ENCODE measurements around the gene DENND5B. TPM values are rescaled to one million over a fixed set of nuclear protein-coding genes. Genes with fewer than 3 reads are reported as not detected.

DENND5B gene
- total RNA-seq, 4 donors from 2014 or later = 1.6 to 9.7 (median 5.8) TPM

GRCh38 chr12:31368666-31369361 is 222.1 kb downstream of the DENND5B start:
- 55% methylated on average over 8 of the region's 8 CpGs for WGBS
- Histone ChIP-seq H3K27me3 (no peaks in the 10 kb centered on the region), H3K27ac (no peak overlapping the region), H3K36me3 (no peaks in the 10 kb centered on the region), H3K4me1 (peaks cover 18% of the 10 kb centered on the region), H3K4me3 (no peak overlapping the region), H3K9me3 (no peaks in the 10 kb centered on the region)
- DNase-seq (ENCODE audit: low spot score in 2 of 2) = no peak
- no peak for TF ChIP-seq POLR2A (IDR thresholded peaks at IDR 0.05)

GRCh38 chr12:31366104-31366621 is 224.8 kb downstream of the DENND5B start:
- Histone ChIP-seq H3K27me3 (no peaks in the 10 kb centered on the region), H3K4me1 (peaks cover 30% of the 10 kb centered on the region), H3K36me3 (no peaks in the 10 kb centered on the region), H3K27ac (no peak overlapping the region), H3K4me3 (no peak overlapping the region), H3K9me3 (no peaks in the 10 kb centered on the region)
- 85% methylated on average over 11 of the region's 11 CpGs for WGBS
- no peak for DNase-seq (ENCODE audit: low spot score in 2 of 2)
- no peak for TF ChIP-seq EP300 (IDR thresholded peaks at IDR 0.05)
- TF ChIP-seq POLR2AphosphoS5 (IDR thresholded peaks at IDR 0.05) = no peak
- no peak for TF ChIP-seq CTCF (IDR thresholded peaks at IDR 0.05)

- 100% methylated on average over 2 of the region's 2 CpGs for WGBS
- DNase-seq (ENCODE audit: low spot score in 2 of 2) = no peak
- Histone ChIP-seq H3K9me3 (no peaks in the 10 kb centered on the region), H3K27me3 (no peaks in the 10 kb centered on the region), H3K36me3 (no peaks in the 10 kb centered on the region), H3K4me1 (peaks cover 15% of the 10 kb centered on the region), H3K27ac (no peak overlapping the region), H3K4me3 (no peak overlapping the region)
- TF ChIP-seq POLR2AphosphoS5 (IDR thresholded peaks at IDR 0.05) = no peak
- TF ChIP-seq POLR2A (IDR thresholded peaks at IDR 0.05) = no peak
- TF ChIP-seq EP300 (IDR thresholded peaks at IDR 0.05) = no peak
- TF ChIP-seq CTCF (IDR thresholded peaks at IDR 0.05) = no peak
These were observed 227.1 kb downstream of the DENND5B start for GRCh38 chr12:31363831-31364230.

- Histone ChIP-seq H3K36me3 (no peaks in the 10 kb centered on the region), H3K4me3 (no peak overlapping the region), H3K27me3 (no peaks in the 10 kb centered on the region), H3K9me3 (no peaks in the 10 kb centered on the region), H3K4me1 (peaks cover 13% of the 10 kb centered on the region), H3K27ac (no peak overlapping the region)
- TF ChIP-seq POLR2A (IDR thresholded peaks at IDR 0.05) = no peak
- TF ChIP-seq POLR2AphosphoS5 (IDR thresholded peaks at IDR 0.05) = no peak
- no peak for TF ChIP-seq CTCF (IDR thresholded peaks at IDR 0.05)
- no peak for TF ChIP-seq EP300 (IDR thresholded peaks at IDR 0.05)
- DNase-seq (ENCODE audit: low spot score in 2 of 2) = no peak
- WGBS = 65% methylated on average over 6 of the region's 6 CpGs
These were observed 227.5 kb downstream of the DENND5B start for GRCh38 chr12:31363416-31363809.

GRCh38 chr12:31362759-31363415 is 228.0 kb downstream of the DENND5B start:
- DNase-seq (ENCODE audit: low spot score in 2 of 2) = no peak
- Histone ChIP-seq H3K27ac (peak overlapping the region; percentile 20), H3K27me3 (no peaks in the 10 kb centered on the region), H3K9me3 (no peaks in the 10 kb centered on the region), H3K4me3 (no peak overlapping the region), H3K36me3 (no peaks in the 10 kb centered on the region), H3K4me1 (peaks cover 13% of the 10 kb centered on the region)
- TF ChIP-seq POLR2AphosphoS5 (IDR thresholded peaks at IDR 0.05) = no peak
- no peak for TF ChIP-seq EP300 (IDR thresholded peaks at IDR 0.05)
- TF ChIP-seq POLR2A (IDR thresholded peaks at IDR 0.05) = no peak
- TF ChIP-seq CTCF (IDR thresholded peaks at IDR 0.05) = no peak
- WGBS = 22% methylated on average over 6 of the region's 6 CpGs

All from suprapubic skin (tissue), 4 donors.